LNCAP (cell line): ENCODE measurements around the gene FTCD.

Source experiments
- CTCF ChIP-seq: fragments of 450-650 bp; IDR thresholded peaks from 2 replicates; pipeline ENCODE4 v1.5.1; 2017; ENCODE audit warnings: mild to moderate bottlenecking

Gene FTCD

GRCh38 chr21:46127239-46128105, 27.9 kb downstream of the FTCD start:
- TF ChIP-seq CTCF, result no peak

- no peak for TF ChIP-seq CTCF
Observed at GRCh38 chr21:46126309-46127238, 28.8 kb downstream of the FTCD start.

GRCh38 chr21:46125846-46126301, 29.5 kb downstream of the FTCD start:
- no peak for TF ChIP-seq CTCF

GRCh38 chr21:46124926-46125845, 30.2 kb downstream of the FTCD start:
- no peak for TF ChIP-seq CTCF

GRCh38 chr21:46124083-46124925, 31.1 kb downstream of the FTCD start:
- TF ChIP-seq CTCF, result no peak

GRCh38 chr21:46122758-46123683, 32.4 kb downstream of the FTCD start:
- no peak for TF ChIP-seq CTCF
